Measurements from ENCODE around the gene AATF.

The AATF gene

DNA sequence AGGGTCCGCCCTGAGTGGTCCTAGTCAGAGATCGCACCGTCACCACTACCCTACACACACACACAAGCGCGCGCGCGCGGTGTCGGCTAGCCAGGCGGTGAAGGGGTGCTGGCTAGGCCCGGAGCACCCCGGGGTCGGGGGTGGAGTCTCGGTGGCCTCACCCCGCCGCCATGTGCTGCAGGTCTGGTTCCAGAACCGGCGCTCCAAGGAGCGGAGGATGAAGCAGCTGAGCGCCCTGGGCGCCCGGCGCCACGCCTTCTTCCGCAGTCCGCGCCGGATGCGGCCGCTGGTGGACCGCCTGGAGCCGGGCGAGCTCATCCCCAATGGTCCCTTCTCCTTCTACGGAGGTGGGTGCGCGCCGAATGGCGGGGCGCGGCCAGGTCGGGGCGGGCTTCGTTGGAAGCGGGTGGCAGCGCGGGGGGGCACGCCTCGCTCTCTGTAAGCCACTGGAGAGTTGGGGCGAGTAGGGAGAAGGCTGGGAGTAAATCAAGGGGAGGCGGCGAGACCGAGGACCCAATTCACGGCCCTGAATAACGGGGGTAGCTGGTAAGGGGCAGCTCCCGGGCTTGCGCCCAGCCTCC lies 6.6 kb upstream of the AATF start:
- FAIRE-seq = no peak

DNA sequence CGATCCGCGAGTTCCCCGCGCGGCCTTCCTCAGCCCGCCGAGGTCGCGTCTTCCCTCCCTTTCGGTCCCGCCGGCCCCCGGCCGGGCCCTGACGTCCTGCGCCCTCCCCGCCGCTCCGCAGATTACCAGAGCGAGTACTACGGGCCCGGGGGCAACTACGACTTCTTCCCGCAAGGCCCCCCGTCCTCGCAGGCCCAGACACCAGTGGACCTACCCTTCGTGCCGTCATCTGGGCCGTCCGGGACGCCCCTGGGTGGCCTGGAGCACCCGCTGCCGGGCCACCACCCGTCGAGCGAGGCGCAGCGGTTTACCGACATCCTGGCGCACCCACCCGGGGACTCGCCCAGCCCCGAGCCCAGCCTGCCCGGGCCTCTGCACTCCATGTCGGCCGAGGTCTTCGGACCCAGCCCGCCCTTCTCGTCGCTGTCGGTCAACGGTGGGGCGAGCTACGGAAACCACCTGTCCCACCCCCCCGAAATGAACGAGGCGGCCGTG lies 6.1 kb upstream of the AATF start:
- no peak for FAIRE-seq

DNA sequence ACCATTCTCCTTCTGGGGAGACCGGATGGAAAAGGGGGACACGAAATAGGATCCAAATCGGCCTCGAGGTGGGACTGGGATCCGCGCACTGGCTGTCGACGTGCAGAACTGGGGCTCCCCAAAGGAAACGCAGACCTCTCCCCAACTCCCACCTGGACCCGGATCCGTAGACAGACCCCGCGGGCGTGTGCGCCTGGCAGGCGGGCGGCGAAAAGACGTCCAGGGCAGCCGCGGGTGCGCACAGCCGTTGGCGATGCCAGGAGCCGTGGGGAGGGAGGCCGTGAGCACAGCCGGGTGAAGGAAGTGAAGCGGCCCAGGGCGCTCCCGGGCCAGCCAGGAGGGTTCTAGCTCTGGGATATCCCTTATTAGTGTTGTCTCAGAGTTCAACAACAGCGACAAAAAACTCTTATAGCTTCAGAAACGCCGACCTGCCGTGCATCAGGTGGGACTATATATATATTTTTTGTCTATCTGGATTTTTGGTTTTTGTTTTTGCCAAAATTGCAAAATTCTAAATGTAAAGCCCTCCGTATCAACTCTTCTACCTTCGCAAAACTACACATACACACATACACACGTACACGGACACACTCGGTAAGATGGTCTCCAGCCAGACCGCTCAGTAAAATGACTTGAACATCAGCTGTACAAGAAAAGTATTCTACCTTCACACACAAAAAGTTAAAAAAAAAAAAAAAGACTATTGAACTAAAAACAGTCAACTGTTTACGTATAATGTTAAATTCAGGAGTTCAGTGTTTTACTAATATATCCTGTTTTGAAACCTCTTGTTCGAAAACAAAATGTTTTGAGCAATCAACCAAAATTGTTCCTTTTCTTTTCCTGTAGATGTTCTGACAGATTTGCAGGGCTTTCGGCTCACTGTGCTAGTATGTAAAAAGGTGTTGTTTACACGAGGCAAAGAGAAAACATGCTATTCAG lies 5.2 kb upstream of the AATF start:
- no peak for FAIRE-seq

DNA sequence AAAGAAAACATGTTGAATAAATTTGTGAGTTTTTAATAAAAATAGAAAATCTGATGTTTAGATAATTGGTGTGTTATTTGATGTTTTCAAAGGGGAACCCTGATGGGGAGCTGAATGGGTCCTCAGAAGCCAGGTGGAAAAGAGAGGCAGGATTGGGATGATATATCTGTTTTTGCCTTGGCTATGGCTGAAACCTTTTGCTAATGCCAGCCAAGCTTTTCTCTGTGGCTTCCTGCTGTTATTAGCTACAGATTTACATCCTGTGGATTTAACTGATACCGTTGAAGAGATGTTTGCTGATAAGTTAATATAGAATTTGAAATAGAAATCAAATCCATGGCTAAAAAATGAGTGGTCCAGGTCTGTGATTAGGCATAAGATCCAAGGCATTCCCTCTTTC lies 4.2 kb upstream of the AATF start:
- FAIRE-seq = no peak

DNA sequence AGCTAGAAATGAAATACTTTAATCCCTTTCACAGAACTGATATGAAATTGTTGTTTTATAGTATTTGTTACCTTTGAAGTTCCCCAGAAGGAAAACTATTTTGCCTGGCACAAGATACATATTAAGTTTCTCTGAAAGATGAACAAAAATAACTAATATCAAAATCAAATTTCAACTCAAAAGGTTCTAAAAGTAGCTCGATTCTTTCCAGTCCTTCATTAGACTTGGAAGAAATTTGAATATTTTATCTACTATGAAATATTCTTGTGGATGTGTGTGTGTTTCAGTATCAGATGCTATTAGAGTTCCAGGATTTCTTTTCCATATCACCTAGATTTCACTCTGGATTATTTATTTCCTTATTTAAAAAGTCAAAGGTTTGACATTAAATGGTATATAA lies 3.6 kb upstream of the AATF start:
- FAIRE-seq = no peak

DNA sequence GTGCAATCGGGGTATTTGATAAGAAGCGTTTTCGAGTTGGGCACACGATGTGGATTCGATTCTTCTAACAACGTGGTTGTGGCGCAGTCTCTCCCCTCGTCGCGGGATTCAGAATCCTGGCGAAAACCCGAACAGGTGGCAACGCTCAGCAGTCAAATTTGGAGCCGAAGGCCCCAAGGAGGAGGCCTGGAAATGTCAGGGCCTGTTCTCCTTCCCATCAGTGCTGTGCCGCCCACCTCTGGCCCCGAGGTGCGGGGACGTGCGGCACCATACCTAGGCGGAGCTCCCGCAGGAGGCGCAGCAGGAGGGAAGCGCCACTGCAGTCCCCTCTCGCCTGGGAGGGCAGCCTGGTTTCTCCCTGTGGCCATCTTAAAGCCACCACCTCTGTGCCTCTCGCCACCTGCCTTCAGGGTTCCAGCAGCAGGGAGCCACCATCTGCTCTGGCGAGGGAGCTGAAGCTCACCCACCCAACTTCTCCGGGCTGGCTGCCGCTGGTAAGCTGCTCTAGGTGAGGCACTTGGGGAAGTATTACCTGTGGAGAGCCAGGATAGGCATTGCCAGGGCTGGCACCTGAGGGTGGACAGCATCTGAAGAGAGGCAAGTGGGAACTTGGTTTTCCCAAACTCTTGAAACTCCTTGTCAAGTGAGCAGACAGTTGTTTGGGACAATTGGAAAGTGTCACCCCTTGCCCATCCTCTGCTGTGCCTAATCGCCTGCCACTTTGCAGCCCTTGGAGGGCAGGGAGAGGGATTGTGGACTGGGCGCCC lies 2.6 kb upstream of the AATF start:
- FAIRE-seq = no peak

DNA sequence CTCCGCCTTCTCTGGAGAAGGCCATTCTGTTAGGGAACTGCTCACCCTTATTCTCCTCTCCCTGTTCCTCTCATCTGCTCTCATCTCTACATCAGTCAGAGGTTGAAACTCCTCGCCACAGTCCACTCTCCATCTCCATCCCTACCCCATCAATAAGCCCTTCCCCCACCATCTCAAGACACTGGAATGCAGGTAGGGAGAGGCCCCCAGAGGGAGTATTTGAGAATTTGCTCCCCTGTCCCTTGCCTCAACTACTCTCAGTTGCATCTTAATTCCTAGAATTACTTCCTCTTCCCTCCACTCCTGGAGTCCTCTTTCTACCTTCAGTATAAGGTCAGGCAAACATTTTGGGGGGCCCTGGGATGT lies 2.0 kb upstream of the AATF start:
- no peak for FAIRE-seq

DNA sequence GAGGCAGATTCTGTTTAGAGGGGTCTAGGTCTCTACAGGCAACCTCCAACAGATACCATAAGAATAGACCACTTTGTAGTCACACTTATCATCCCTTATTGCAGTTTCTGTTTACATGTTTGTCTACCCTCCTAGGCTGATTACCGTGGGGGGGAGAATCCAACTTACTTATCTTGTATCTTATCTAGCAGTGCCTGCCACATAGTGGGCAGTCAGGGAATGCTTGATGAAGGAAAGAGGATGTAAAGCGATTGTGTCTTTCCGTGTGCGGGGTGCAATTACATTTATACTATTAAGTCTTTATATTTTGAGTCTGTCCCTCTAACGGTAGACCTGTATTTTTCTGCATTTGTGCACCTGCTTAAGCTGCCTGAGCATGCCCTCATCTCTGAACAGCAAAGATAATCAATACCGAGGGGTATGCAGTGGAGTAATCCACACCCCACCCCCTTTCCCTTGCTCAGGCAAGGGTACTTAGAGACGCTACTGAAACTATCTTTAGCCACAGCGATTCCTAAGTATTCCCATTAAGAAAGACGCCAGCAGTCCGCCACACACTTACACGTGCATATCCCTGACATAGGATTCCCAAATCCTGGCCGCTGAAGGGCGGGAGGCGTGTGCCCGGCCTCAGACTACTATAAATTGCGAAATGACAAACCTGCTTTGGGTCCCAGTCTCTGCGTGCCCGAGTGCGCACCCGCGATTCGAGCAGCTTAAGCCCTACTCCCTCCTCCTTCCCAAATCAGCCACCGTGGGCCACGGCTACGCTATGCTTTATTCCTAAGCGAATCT lies 635 bp upstream of the AATF start:
- FAIRE-seq = no peak

DNA sequence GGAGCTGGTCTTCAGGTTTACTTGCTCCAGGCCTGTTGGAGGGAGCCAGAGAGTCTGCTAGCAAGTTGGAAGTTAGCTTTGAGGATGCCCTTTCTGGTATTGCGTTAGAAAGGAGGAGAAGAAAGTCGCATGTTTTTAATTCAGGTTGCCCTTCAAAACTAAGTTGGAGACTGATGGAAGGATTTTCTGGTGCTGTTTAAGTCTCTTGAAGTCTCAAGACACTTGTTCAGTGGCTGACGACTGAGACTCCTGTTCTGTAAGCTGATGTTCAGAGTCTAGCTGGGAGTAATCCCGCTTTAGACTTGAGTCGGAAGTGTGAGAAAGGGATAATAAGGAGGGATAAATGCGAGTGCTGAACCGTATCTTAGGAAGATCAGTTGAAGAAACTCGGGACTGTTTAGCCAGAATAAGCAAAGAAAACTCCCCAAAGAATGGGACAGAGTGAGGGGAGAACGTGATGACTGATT lies 740 bp downstream of the AATF start:
- FAIRE-seq = no peak

DNA sequence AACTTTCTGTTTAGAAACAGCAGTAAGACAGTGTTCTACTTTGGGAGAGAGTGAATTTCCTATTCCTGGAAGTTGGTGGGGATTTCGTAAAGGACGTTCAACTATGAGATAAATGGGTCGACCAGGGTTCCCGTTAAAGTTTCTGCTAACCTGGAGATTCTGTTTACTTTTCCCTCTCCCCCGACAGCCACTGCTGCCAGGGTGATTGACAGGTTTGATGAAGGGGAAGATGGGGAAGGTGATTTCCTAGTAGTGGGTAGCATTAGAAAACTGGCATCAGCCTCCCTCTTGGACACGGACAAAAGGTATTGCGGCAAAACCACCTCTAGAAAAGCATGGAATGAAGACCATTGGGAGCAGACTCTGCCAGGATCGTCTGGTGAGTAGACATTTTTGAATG lies 1.3 kb downstream of the AATF start:
- no peak for FAIRE-seq

DNA sequence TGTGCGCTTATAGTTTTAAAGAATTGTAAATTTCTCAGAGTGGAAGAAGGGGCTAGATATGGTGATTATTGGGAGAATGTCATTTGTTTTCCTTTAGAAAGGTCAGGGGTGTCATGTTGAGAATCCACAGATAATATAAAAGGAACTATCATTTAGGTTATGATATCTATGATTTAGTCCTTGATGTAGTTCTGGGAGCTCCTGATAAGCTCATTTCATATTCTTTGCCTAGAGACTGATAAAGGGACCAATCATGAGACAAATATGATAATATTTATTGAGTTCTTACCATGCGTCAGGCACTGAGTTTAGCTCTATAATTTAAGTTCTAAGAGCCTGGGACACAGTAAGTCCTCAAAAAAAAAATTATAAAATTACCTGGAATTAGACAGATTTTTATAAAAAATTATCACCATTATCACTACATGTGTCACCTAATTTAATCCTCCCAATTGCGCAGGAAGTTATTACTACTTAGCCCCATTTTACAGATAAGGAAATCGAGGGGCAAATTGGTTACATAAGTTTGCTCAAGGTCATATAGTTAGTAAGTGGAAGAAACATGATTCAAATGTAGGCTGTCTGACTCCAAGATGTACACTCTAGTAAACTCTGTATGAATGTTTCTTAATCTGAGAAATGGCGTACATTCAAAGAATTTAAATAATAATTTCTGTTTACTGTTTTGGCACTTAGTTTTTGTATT lies 2.5 kb downstream of the AATF start:
- no peak for FAIRE-seq

DNA sequence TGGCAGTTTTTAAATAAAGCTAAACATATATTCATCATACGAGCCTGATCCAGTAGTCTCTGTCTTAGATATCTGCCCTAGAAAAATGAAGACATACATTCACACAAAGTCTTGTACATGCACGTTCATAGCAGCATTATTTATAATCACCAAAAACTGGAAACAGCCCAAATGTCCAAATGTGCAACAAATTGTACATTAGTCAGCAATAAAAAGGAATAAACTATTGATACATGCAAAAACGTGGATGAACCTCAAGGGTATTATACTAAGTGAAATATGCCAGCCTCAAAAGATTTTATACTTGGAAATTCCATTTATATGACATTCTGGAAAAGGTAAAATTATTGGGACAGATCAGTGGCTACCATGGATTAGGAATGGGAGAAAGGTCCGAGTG lies 22.8 kb downstream of the AATF start:
- FAIRE-seq = no peak

DNA sequence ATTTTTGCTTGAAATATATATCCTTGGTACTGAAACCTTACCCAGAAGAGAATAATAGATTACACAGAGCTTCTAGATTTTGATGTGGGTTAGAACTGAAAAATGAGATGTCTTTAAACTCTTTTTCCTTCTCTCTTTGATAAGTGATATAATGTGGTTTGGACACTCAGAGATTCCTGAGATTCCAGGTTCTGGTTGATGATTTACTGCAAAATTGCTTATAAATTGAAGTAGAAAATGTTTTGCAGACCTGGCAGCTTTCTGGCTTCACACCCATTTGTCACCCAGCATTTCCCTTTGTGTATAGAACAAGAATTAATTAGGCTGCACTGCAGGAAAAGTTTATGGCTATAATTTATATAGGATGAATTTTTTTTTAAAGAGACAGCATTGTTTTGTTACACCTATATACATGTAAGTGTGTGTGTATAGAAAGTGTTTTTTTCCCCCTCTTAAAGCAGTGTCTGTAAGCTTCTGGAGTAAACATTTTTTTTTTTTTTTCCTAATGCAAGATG lies 23.5 kb downstream of the AATF start:
- no peak for FAIRE-seq

DNA sequence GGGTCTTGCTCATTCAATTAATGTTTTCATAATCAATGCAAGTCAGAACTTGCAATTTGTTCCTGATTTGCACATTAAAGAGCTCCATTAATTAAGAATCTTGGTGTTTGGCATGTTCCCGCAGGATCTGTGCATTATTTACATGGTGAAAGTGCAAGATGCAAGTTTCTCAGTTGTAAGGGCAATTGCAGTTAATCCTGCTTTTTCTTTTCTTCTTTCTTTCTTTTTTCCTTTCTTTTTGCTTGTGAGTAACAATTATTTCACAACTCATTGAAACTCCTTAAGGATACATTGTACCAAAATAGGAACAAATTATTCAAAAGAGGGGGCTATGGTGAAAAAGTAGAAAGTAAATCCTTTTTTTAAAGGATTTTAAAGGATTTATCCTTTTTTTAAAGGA lies 24.2 kb downstream of the AATF start:
- FAIRE-seq = no peak

DNA sequence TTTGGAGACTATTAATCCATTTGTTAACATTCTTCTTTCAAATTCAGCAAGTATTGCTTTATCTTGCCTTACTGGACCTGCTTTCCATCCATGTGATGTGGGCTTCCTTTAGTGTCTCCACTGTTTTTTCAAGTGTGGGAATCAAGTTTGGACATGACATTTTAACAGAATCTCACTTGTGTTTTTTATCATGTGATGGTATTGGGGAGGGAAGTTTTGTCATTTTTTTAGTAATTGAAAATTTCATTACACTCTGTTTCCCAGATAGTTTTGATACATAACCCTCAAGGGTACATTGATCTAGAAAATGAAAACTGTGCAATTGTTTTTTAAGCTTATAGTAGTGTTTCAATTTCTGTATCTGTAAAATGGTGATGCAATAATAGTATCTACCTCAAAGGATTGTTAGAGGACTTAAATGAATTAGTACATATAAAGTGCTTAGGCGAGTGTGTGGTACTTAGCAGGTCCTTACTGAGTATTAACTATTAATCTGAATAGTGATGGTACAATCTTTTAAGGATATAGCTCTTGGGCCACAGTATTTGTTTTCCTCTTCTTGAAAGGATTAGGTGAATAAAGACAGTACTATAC lies 27.3 kb downstream of the AATF start:
- no peak for FAIRE-seq

DNA sequence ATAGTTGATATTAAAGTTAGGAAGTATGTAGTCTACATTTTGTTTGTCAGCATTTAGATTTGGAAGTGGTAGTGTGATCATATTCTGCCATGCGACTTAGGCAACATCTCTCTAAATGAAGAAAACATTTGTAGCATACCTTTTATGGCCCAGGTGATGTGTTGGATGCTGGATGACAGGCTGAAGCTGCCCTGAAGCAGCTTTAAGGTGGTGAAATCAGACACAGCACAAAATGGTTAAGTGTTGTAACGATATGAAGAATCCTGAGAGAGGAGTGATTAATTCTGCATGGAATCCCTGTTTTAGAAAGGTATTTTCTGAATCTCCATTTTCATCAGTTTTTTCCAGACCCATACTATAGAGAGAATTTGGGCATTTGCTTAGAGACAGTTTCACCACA lies 28.3 kb downstream of the AATF start:
- FAIRE-seq = no peak

DNA sequence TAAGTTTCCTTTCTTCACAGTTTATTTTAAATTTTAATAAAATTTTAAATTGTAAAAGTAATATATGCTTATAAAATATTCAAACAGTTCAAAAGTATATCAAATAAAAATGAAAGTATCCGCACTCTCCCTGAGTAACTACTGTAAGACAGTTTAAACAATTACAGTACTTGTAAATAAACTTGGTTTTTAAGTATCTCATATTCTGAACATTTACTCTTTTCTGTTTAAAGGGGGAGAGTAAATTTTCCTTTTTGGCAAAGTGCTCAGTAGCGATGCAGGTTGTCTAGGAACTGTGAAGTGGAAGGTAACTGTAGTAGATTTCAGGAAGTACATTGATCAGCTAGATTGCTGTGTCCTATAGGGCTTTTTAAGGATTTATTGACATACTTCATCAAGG lies 28.8 kb downstream of the AATF start:
- no peak for FAIRE-seq

DNA sequence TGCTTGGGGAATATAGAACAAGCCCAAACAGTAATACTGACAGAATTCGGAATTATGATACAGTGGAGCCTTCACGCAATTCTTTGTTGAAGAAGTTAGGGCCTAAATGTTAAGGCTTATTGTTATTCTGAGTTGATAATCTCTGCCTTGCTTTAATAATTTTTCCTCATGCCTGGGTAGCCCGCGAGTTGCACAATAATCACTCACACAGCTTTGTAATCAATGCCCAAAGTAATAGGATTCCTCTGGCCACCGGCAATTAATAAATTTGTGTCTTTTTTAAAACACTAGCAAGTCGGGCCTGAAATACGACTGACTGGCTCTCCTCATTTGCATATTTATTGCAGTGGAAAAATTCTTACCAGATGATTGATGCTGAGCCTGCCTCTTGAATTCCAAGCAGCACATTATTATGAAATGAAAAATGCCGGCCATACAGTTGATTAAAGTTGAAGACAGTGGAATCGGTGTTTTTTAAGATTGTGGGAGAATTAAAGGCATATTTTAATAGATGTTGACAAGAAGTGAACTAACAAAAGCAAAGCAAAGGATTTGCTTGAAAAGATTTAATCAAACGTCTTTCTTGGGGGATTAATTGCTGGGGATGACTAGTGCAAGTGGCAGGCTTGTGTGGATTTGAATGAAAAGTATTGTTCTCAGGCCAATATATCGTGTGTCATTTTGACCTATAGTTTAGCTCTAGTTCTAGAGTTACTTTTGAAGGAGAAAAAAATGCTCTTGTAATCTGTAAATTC lies 30.2 kb downstream of the AATF start:
- no peak for FAIRE-seq

DNA sequence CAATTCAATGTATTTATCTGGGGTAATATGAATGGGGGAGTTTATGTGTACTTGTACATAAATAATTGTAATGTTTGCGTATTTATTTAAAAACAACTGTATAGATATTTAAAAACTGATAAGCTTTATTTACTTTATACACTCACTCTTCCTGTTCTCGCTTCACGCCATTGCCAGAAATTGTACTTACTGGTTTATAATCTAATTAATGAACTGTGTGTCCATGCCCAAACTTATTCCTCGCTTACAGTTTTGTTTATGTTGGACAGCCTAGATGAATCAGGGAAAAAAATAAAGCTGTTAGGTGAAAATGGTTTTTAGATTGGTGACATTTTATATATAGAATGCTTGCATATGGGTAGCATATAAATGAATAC lies 30.8 kb downstream of the AATF start:
- no peak for FAIRE-seq

DNA sequence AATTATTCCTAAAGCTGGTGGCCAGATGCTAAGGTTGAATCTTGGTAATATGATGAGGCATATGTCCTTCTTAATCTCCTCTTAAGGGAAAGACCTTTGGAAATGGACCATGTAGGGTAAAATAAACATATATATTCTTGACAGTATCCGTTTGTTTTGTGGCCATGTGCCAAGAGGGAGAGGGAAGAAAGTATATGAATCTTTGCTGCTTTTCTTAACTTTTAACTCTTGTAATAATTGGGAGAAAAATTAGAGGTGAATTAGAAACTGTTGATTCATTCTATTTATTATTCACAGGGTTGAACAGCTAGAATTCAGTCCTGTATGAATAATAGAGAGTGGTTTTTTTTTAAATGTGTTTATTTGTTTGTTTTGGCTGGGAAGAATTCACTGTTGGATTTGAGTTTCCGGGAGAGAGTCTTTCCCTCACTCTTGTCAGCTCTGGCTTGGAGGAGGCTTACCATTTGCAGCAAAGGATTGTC lies 31.6 kb downstream of the AATF start:
- FAIRE-seq = no peak

DNA sequence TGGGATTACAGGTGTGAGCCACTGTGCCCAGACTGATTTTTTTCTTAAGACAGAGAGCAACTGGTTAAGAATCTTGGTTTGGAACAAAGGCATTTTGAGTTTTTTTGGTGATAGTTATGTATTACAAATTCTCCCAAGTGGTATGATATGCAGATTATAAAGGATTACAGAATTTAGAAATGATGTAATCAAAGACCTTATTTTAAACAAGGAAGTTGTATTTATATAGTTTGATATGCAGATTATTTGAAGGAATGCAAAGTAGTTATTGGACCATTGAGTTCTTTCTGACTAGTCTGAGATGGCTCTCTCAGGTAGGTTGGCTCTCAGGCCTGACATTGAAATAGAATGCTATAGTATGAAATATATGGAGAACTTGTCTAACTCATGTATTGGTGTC lies 34.9 kb downstream of the AATF start:
- FAIRE-seq = no peak

All from colon (tissue), 2 donors.